ENCODE data around the gene DEDD2.

DEDD2 gene

GRCh38 chr19:42172261-42172660 is 45.2 kb downstream of the DEDD2 start:
- no peak for TF ChIP-seq CTCF (IDR thresholded peaks at IDR 0.05; ENCODE audit: low read depth, low read length)
- in situ Hi-C loops (cut with HindIII; ENCODE audit: low sequenced_read_pairs) = no loop called here
- H3K4me3 ChIP-seq (ENCODE audit: low read depth, low read length) = no peak overlapping the region
- DNase-seq (ENCODE audit: low read depth, low spot score) = no peak

- H3K4me3 ChIP-seq (ENCODE audit: low read depth, low read length) = no peak overlapping the region
- DNase-seq (ENCODE audit: low read depth, low spot score) = no peak
- no peak for TF ChIP-seq CTCF (IDR thresholded peaks at IDR 0.05; ENCODE audit: low read depth, low read length)
- in situ Hi-C loops (cut with HindIII; ENCODE audit: low sequenced_read_pairs) = no loop called here
Observed at GRCh38 chr19:42170715-42171114, 46.8 kb downstream of the DEDD2 start.

GRCh38 chr19:42169486-42170413 is 47.7 kb downstream of the DEDD2 start:
- TF ChIP-seq CTCF (IDR thresholded peaks at IDR 0.05; ENCODE audit: low read depth, low read length) = no peak
- no peak for DNase-seq (ENCODE audit: low read depth, low spot score)
- H3K4me3 ChIP-seq (ENCODE audit: low read depth, low read length) = no peak overlapping the region
- in situ Hi-C loops (cut with HindIII; ENCODE audit: low sequenced_read_pairs) = no loop called here

GRCh38 chr19:42168206-42168605 is 49.3 kb downstream of the DEDD2 start:
- in situ Hi-C loops (cut with HindIII; ENCODE audit: low sequenced_read_pairs) = no loop called here
- no peak for TF ChIP-seq CTCF (IDR thresholded peaks at IDR 0.05; ENCODE audit: low read depth, low read length)
- no peak overlapping the region for H3K4me3 ChIP-seq (ENCODE audit: low read depth, low read length)
- DNase-seq (ENCODE audit: low read depth, low spot score) = no peak

- H3K4me3 ChIP-seq (ENCODE audit: low read depth, low read length) = no peak overlapping the region
- DNase-seq (ENCODE audit: low read depth, low spot score) = no peak
- TF ChIP-seq CTCF (IDR thresholded peaks at IDR 0.05; ENCODE audit: low read depth, low read length) = no peak
- in situ Hi-C loops (cut with HindIII; ENCODE audit: low sequenced_read_pairs) = no loop called here
Observed at GRCh38 chr19:42166316-42166715, 51.2 kb downstream of the DEDD2 start.

GRCh38 chr19:42165146-42165545 is 52.3 kb downstream of the DEDD2 start:
- DNase-seq (ENCODE audit: low read depth, low spot score) = no peak
- TF ChIP-seq CTCF (IDR thresholded peaks at IDR 0.05; ENCODE audit: low read depth, low read length) = no peak
- no peak overlapping the region for H3K4me3 ChIP-seq (ENCODE audit: low read depth, low read length)
- in situ Hi-C loops (cut with HindIII; ENCODE audit: low sequenced_read_pairs) = no loop called here
